ENCODE measurements around the gene SHC3.

Gene SHC3

GRCh38 chr9:89185980-89186379 is 7.4 kb upstream of the SHC3 start:
- DNase-seq (ENCODE audit: low read depth): no peak

GRCh38 chr9:89183146-89183545 is 4.5 kb upstream of the SHC3 start:
- DNase-seq (ENCODE audit: low read depth): no peak

GRCh38 chr9:89182369-89182768 is 3.8 kb upstream of the SHC3 start:
- DNase-seq (ENCODE audit: low read depth): no peak

- peak; percentile 3 for DNase-seq (ENCODE audit: low read depth)
Measured at GRCh38 chr9:89179895-89180734, 1.5 kb upstream of the SHC3 start.

GRCh38 chr9:89179540-89179894 is 899 bp upstream of the SHC3 start:
- DNase-seq (ENCODE audit: low read depth): no peak

GRCh38 chr9:89178830-89179539 is 367 bp upstream of the SHC3 start:
- no peak for DNase-seq (ENCODE audit: low read depth)

- DNase-seq (ENCODE audit: low read depth): no peak
Measured at GRCh38 chr9:89177012-89177943, 1.3 kb downstream of the SHC3 start.

GRCh38 chr9:89175828-89176261 is 2.8 kb downstream of the SHC3 start:
- no peak for DNase-seq (ENCODE audit: low read depth)

- no peak for DNase-seq (ENCODE audit: low read depth)
Measured at GRCh38 chr9:89174291-89174690, 4.3 kb downstream of the SHC3 start.

- no peak for DNase-seq (ENCODE audit: low read depth)
Measured at GRCh38 chr9:89173072-89173471, 5.5 kb downstream of the SHC3 start.

GRCh38 chr9:89172398-89172797 is 6.2 kb downstream of the SHC3 start:
- DNase-seq (ENCODE audit: low read depth): no peak

- no peak for DNase-seq (ENCODE audit: low read depth)
Measured at GRCh38 chr9:89171693-89172092, 6.9 kb downstream of the SHC3 start.

GRCh38 chr9:89171231-89171630 is 7.4 kb downstream of the SHC3 start:
- no peak for DNase-seq (ENCODE audit: low read depth)

- no peak for DNase-seq (ENCODE audit: low read depth)
Measured at GRCh38 chr9:89168901-89169813, 9.5 kb downstream of the SHC3 start.

- DNase-seq (ENCODE audit: low read depth): no peak
Measured at GRCh38 chr9:89167788-89168187, 10.8 kb downstream of the SHC3 start.

- DNase-seq (ENCODE audit: low read depth): no peak
Measured at GRCh38 chr9:89166852-89167251, 11.8 kb downstream of the SHC3 start.

GRCh38 chr9:89165880-89166279 is 12.7 kb downstream of the SHC3 start:
- no peak for DNase-seq (ENCODE audit: low read depth)

GRCh38 chr9:89165341-89165740 is 13.3 kb downstream of the SHC3 start:
- no peak for DNase-seq (ENCODE audit: low read depth)

- no peak for DNase-seq (ENCODE audit: low read depth)
Measured at GRCh38 chr9:89161221-89161620, 17.4 kb downstream of the SHC3 start.

- no peak for DNase-seq (ENCODE audit: low read depth)
Measured at GRCh38 chr9:89160806-89161205, 17.8 kb downstream of the SHC3 start.

- DNase-seq (ENCODE audit: low read depth): no peak
Measured at GRCh38 chr9:89154651-89155336, 23.8 kb downstream of the SHC3 start.
